NCI-H1105 (cell line): ENCODE measurements around the gene RALBP1.
"Not testable (repeated sequence)": the region's sequence is repeated elsewhere in the genome, so short reads cannot be mapped to it uniquely, and the experiment has no call there.

Experiments
- DNase-seq: peaks from one replicate; lab custom pipeline; 2025; lab: John Stamatoyannopoulos, UW

RALBP1 gene

GRCh38 chr18:9474983-9475642, at the start of gene RALBP1:
TSS of gene RALBP1 (plus strand) at chr18:9475513. CDS start at chr18:9513046, 37,533 bp downstream.
- DNase-seq = peak; percentile 94

DNA sequence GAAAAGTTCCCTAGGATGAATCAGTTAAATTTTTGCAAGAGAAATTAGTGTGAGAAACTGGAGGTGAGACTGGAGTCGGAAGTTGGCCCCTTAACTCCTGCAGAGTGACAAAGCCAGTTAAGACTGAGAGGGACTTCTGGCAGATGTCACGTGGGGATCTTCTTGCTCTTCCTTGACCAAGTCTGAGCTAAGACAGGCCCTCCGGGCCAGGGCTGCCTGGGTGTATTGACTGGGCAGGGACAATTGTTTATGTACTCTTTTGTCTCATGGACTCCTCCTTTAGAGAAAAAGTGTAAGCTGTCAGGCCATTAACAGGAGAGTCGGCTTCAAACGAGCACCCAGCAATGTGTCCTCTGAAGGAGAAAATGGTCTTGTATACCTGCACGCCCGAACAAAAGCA, 48.6 kb upstream of the RALBP1 start:
- no peak for DNase-seq

DNA sequence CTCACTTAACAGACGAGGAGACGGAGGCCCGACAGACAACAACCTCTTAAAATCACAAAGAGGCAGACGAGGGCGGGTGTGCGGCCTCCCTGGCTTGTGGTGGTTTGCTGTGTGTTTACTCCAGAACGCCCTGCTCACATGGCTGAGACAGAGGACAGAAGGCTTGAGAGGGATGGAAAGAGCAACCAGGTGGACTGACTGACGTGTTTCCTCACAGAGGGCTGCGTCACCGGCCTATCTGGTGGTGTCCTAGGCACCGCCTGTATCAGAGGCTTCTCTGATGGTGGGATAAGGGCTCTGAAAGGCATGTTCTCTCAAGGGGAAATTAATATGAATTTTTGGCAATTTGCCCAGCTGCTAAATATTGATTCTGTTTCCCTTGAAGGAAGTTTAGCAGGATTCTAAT, 47.0 kb upstream of the RALBP1 start:
- no peak for DNase-seq

- no peak for DNase-seq
Observed at GRCh38 chr18:9428862-9429661, 46.3 kb upstream of the RALBP1 start.

DNA sequence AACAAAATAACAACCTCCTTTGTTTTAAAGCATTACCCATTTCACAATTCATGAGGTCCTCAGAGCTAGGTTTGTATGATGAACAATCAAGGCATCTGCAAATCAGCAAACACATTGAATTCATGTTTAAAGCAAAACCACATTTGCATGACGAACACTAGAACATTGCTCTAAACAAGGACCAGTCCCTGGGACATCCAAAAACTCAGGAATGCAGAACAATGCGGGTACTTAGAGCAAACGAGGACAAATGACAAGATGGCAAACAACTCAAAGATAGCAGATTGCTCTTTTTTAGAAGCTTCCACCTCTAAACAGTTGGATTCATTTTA, 45.7 kb upstream of the RALBP1 start:
- no peak for DNase-seq

GRCh38 chr18:9430315-9430714, 45.0 kb upstream of the RALBP1 start:
- not testable (repeated sequence) for DNase-seq

- DNase-seq = no peak
Observed at GRCh38 chr18:9431296-9431695, 44.0 kb upstream of the RALBP1 start.

DNA sequence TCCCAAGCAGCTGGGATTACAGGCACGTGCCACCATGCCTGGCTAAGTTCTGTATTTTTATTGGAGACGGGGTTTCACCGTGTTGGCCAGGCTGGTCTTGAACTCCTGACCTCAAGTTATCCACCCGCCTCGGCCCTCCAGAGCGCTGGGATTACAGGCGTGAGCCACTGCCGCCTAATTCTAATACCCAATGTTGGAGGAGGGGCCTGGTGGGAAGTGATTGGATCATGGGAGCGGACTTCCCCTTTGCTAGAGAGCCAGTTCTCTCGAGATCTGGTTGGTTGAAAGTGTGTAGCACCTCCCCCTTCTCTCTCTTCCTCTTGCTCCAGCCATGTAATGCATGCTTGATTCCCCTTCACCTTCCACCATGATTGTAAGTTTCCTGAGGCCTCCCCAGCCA, 42.2 kb upstream of the RALBP1 start:
- not testable (repeated sequence) for DNase-seq

- DNase-seq = no peak
Observed at GRCh38 chr18:9433671-9434121, 41.6 kb upstream of the RALBP1 start.

DNA sequence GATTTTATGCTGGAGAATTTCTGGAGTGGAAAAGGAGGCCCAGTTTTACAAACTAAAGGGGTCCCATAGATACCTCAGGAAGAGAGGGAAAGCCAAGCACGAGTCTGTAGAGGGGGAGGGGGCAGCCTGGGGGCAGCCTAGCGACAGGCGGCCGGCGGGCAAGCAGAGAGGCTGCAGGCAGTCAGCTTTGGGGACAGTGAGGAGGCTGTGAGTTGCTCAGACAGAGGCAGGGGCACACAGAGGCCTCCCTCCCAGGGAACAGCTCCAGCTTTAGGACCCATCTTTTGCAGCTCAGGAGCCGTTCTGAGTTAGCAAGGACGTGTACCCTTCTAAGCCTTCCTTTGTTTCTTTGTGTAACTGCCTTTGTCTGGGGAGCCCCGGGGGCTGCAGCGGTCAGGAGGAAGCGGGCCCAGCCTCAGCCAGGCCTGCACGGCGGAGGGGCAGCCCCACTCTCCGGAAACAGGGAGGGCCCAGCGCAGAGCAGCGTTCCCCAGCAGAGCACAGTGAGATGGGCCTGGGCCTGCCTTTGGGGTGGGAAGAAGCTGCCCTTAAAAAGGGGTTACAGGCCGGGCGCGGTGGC, 41.1 kb upstream of the RALBP1 start:
- no peak for DNase-seq

GRCh38 chr18:9435041-9435440, 40.3 kb upstream of the RALBP1 start:
- no peak for DNase-seq

DNA sequence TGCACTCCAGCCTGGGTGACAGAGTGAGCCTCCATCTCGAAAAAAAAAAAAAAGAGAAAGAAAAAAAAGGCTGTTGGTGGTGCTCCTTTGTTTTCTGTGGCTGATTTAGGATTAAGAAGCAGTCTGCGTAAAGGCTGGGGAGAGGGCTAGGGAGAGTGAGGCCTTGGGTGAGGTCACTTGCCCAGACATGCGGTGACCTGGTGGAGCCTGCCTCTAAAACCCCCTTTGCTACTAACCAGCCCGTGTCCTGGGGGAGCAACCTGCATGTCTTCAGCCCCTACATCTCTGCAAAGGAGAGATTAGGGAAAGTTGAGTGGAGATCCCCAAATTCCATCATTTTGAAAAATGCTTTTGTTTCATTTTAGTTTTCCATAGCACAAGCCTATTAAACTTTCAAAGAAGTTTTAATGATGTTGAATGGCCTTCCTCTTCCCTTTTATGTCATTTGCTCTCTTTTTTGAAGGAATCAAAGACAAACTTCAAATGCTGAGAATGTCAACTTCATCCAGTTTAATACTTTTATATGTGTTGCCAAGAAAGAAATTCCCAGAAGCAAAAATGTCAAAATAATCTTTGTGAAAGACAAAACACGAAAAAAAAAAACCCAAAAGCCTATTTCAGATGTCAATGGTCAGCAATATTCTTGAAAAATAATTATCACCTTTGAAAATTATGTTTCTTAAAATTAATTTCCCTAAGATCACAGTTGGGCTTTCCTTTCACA, 38.9 kb upstream of the RALBP1 start:
- DNase-seq = no peak

- no peak for DNase-seq
Observed at GRCh38 chr18:9437021-9437437, 38.3 kb upstream of the RALBP1 start.

GRCh38 chr18:9437672-9438071, 37.6 kb upstream of the RALBP1 start:
- DNase-seq = no peak

DNA sequence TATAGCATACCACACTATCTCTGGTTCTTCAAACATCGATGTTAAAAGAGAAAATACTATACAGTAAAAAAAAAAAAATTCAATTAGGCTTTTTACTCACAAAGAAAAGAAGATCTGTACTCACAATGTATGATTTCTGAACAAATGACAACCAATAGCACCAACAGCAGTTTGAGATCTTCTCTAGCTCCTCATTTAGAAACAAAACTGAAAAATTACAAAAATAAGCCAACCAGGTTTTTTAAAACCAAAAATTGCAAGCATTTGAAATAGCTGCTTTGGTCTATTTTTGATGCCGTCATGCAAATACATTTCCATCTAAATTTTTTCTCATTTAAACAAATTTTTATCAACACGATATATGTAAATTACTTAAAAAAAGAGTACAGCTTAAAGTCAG, 34.3 kb upstream of the RALBP1 start:
- DNase-seq = no peak

- DNase-seq = no peak
Observed at GRCh38 chr18:9444549-9444948, 30.8 kb upstream of the RALBP1 start.

DNA sequence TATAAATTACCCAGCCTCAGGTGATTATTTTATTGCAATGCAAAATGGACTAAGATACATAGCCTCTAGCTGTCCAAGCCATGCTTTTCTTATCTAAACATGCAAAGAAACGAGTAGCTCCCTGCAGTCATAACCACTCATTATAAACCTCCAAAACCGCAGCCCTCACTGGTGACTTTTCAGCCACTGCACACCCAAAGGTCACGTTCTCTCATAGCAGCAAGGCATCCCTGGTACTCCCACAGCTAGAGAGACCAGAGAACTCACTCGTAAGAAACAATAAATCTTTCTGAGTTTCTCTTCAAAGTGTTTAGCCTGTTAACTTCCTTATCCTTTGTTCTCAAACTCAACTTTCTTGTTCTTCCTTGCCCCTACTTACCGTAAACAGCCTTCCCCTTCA, 28.5 kb upstream of the RALBP1 start:
- no peak for DNase-seq

- no peak for DNase-seq
Observed at GRCh38 chr18:9447334-9447733, 28.0 kb upstream of the RALBP1 start.

DNA sequence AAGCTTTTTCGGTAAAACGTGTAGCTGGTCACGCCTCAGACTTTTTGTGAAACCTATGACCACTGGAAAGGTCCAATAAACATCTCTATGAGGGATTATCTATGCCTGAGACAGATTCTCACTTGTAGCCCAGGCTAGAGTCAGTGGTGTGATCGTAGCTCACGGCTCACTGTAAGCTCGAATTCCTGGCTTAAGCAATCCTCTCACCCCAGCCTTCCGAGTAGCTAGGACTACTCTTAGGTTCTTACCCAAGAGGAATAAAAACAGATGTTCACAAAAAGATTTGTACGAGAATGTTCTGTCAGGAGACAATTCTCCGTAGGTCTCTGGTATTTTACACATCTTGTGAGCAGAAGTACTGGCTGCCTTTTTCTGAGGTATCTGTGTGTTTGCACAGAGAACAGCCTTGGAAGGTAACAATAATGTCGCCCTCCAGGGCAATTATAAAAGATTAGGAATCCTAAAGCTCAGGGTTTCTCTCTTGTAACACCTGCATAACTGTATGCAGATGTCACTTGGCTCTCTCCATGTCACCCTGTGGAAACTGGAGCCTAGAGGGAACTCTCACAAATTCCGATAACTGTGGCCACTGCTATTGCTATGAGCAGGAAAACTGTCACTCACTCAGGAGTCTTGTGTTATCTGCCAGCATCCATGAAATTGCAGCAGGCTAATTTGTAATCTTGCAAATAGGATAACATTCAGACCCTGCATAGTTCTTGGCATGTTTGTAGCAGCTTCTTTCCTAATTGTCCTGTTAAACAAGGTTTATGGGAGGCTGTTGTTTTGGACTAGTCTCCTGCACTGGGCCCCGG, 25.5 kb upstream of the RALBP1 start:
- no peak for DNase-seq

DNA sequence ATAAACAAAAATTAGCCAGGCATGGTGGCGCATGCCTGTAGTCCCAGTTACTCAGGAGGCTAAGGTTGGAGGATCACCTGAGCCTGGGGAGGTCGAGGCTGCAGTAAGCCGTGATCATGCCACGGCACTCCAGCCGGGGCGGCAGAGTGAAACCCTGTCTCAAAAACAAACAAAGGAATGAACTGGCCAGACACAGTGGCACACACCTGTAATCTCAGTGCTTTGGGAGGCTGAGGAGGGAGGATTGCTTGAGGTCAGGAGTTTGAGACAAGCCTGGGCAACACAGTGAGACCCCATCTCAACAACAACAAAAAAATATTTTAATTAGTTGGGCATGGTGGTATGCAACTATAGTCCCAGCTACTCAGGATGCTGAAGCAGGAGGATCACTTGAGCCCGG, 24.4 kb upstream of the RALBP1 start:
- DNase-seq = not testable (repeated sequence)

GRCh38 chr18:9453283-9453682, 22.0 kb upstream of the RALBP1 start:
- no peak for DNase-seq
